ENCODE measurements around the gene OLAH.
A peak's percentile ranks its signal among the peaks of the same experiment; 100 is the strongest.

Gene OLAH

DNA sequence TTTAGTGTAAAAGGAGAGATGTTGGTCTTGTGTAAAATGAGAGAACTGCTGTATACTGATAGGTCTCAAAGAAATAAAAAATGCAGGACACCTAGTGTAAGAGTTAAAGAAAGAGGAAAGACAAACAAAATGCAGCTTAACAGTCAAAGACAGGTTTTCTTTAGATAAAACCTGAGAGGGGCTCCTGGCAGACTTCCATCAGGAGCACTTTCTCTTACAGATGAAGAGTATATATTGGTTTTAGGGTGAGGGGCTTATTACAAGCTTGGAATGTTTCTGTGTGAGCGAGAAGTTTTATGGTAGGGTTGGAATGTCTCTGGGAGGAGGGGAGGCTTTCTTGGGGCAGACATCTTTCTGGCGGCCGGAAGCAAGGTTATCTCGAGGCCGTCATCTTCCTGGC is 28.6 kb downstream of the OLAH start:
- DNase-seq = no peak

DNA sequence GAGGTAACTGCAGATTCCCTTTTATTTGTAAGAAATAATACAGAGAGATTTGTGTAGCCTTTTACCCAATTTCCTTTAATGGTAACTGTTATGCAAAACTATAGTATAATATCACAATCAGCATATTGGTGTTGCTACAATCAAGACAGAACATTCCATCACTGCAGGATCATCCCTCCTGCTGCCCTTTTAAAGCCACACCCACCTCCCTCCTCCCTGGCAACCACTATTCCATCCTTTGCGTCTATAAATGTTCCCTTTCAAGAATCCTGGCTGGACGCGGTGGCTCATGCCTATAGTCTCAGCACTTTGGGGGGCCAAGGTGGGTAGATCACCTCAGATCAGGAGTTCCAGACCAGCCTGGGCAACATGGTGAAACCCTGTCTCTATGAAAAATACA is 31.7 kb downstream of the OLAH start:
- no peak for DNase-seq

DNA sequence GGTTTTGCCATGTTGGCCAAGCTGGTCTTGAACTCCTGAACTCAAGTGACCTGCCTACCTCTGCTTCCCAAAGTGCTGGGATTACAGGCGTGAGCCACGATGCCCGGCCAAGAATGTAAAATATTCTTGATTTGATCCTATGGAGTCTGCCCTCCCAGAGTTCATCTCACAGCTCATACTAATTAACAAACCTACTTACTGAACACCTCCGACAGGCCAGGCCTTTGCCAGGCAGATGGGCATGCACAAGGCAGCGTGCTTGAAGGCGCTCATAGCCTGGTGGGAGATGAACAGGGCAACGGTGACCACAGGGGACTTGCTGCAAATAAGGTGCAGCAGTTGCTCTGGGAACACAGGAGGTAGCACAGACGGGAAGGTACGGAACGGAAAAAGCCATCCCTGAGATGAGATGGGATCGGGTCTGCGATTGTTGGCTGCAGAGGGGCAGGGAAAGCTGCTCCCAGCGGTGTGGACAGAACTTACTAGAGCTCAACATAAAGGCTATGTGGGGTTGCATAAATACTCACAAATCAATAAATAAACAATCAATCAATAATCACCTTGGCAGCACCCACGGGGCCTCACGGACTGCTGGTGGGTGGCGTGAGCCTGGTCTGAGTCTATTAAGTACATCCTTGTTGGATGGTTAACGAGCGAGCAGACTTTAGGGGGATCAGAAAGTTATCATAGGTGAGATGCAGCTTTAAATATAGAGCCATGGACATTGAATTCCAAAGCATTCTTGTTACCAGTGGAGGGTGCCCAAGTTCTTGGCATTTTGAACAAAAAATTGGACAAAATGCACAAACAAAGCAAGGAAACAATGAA is 40.1 kb downstream of the OLAH start:
- no peak for DNase-seq

DNA sequence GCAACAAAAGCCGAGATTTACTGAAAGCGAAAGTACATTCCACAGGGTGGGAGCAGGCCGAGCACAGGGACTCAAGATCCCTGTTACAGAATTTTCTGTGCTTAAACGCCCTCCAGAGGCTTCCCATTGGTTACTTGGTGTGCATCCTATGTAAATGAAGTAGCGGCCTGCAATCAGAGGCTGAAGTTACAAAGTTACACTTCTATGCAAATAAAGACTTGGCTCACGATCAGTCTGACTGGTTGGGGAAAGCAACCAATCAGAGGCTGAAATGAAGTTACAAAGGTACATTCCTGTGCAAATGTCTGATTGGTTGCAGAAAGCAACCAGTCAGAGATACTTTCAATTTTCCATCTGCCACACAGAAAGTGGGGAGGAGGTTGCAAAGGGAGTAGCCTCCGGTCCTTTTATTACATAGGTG is 40.8 kb downstream of the OLAH start:
- peak; percentile 9 for DNase-seq

DNA sequence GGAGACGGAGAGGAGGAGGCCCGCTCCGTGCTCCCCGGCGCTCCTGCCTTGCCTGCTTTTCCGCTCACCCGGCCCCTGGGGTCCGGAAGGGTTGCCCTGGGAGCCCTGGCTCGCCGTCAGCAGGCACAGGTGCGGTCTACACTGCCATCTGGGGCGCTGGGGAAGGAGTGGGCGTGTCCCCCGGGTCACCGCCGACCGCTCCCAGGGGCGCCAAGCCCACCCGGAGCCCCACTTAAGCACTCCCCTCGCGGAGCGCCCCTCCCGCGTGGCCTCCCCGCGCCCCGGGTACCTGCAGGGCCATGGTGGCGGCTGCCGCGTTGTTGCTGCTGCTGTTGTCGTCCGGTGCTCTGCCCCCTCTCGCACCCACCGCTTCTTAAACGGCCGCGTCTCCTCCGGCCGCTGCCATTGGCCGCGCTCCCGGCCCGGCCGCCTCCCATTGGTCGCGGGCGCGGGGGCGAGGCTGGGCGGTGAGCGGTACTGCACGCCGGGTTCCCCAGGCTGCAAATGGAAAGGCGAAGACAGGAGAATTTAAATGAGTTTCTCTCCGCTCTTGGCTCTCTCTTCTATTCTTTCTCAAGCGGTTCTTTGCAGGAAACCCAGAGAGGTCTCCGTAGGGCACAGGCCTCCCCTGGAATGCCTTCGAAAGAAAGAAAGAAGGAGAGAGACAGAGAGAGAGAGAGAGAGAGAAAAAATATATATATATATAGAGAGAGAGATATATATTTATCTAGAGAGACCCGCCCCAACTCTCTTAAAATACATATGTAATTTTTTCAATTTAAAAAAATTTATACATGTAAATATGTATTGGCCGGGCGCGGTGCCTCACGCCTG is 44.9 kb downstream of the OLAH start, which contains the start of gene ACBD7:
ACBD7 (minus strand) TSS at position 349 of the 834 bp plus-strand sequence; CDS start at position 301, 48 bp downstream.
- peak; percentile 80 for DNase-seq

DNA sequence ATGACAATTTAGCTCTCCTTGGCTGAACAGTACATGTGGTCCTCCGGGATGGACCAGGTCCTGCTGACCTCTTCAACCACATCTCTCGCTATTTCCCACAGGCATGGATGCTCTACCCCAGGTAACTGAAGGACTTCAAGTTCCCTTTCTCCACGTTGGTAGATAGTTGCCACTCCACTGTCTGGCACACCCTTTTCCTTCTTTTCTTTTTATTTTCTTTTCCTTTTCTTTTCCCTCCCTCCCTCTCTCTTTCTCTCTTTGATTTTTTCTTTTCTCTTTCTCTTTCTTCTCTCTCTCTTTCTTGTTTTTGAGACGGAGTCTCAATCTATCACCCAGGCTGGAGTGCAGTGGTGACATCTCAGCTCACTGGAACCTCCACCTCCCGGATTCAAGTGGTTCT is 47.7 kb downstream of the OLAH start:
- DNase-seq = no peak

DNA sequence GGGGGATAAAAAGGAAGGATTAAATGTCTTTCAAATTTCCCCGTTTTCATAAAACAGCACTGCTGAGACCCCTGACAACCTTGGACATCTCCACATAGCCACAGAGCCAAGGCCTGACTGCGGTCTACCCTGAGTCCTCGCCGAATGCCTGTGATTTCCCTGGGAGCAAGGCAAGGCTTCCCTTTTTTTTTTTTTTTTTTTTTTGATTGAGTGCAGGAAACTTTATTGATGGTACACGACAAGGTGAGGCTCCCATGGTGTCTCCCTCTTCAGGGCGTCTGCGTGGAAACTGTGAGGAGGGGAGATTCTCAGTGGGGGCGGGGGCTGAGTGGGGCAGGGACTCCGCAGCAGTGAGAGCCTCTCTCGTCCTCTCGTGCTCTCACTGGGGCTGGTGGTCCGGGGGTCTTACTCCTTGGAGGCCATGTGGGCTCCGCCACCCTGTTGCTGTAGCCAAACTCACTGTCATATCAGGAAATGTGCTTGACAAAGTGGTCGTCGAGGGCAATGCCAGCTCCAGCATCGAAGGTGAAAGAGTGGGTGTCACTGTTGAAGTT is 49.2 kb downstream of the OLAH start:
- no peak for DNase-seq

DNA sequence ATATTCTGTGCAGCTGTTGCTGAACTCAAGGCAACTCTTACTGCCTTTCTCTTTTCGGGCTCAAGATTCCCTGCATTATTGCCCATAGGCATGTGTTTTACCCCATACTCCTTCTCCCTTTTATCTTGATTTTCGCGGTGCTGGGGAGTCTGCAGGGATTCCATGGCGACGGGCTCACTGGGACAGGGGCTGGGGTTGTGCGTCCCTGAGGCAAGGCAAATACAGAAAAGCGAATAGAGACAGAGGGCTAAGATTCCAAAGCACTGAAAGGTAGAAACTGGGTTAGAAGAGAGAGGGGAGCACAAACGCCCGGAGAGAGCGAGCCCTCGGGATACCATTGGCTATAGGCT is 52.9 kb downstream of the OLAH start:
- DNase-seq = no peak

DNA sequence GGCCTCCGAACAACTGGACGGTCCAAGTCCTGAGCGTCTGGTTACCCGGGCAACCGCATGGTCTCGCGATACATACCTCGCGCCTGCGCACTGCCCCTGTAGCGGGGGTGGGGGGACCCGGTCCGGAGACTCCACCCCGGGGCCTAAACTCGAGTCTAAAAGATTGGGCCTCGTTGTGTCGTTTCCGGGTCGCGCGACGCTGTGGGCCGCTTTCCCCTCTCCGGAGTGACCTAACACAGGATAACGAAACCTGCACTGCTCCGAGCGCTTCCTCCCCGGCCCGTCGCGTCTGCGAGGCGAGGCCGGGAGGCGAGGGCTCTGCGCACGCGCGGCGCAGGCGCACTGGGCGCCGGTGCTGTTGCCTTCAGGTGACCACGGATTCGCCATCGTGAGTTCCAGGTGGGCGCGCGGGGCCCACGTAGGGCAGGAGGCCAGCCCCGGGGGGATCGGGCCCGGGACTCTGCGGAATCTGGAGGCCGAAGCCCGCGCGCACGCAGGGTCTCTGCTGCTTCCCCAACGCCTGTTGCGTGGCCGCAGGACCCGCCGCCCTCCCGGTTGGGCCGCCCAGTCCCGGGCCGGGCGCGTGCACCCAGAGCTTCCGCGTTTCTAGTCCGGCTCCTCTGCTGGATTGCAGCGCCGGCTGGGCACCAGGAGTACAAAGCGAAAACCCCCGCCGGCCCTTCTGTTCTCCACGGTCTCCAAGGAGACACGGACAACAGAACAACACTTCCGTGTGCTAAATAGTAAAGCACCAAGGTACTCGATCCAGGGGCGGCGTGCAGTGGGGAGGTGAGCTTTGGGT is 53.5 kb downstream of the OLAH start, which contains the start of gene RPP38:
RPP38 (plus strand) TSS at position 345 of the 802 bp plus-strand sequence. CDS start 5,960 bp downstream, outside the sequence.
- DNase-seq = peak; percentile 98

DNA sequence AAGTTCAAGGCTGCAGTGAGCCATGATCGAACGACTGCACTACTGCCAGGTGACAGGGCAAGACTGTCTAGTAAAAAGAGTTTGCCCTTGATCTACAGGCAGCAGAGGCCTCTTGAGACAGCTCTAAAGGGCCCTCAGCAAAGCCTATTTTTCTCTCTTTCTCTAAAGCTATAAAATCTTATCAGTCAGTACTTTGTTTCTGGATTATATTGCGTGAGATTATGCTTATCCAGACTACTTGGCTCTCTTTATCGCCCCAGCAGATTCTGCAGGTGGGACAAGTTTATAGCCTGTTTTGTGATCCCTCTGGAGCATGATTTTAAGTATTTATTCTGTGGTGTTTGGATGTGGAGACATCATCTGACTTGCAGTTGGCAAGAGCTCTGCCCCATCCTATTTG is 56.1 kb downstream of the OLAH start:
- DNase-seq = no peak

DNA sequence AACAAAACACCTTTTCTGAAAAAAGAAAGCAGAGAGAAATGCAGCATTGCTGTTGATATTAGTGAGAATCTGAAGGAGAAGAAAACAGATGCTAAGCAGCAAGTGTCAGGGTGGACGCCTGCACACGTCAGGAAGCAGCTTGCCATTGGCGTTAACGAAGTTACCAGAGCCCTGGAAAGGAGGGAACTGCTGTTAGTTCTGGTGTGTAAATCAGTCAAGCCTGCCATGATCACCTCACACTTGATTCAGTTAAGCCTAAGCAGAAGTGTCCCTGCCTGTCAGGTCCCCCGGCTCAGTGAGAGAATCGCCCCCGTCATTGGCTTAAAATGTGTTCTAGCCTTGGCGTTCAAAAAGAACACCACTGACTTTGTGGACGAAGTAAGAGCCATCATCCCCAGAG is 59.8 kb downstream of the OLAH start:
- DNase-seq = no peak

DNA sequence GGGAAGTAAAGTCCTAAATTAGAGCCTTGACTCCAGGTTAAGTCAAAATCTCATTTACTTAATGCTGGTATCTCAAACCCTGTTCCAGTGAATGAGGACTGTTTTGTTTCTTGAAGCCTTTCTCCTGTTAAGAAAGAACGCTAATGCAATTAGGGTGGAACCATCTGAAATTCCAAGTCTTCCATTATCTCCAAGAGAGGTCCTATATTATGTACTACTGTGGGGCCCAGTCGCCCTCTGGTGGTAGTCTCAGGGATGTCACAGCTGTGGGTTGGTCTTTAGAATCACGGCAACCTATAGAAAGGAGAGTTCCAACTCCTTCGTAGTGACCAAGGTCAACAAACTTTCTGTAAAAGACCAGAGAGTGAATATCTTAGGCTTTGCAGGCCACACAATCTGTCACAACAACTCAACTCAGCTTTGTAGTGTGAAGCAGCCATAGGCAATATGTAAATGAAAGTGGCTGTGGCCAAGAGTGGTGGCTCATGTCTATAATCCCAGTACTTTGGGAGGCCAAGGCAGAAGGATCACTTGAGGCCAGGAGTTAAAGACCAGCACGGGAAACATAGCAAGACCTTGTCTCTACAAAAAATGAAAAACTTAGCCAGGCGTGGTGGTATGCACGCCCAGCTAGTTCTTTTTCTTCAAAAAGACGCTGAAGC is 62.7 kb downstream of the OLAH start:
- peak; percentile 68 for DNase-seq

DNA sequence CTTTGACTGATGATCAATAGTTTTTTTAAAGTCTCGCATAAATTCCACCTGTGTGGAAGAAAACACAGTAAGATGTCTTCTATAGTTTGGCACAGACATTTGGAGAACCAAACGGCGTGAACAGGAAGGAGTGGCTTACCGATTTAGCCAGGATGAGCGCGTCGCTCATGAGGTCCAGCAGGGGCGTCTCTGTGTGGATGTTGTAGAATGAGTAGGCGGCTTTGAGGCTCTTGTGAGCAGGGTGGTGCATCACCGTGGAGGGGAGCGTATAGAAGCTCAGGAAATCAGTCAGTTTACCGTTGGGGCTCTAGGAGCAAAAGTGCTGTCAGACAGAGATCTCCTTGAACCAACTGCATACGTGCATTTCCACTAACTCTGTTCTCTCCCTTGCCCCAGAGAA is 68.9 kb downstream of the OLAH start:
- DNase-seq = peak; percentile 16

DNA sequence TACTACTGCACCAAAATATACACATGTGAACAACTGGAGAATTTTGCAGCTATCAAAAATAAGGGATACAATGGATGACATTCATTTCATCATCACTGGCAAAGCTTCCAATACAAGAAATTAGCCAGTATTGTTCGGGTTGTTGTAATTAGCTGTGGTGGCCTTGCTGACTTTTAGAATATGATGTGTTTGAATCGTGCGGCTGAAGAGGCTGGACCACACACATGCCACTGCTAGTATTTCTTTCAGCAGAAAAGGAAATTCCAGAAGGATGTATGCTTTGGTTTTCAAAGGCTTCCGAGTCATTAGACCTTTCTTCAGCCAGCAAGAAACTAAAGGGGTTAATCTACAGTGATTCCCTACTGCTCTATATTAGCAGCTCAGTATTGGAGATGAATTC is 70.0 kb downstream of the OLAH start:
- DNase-seq = no peak

DNA sequence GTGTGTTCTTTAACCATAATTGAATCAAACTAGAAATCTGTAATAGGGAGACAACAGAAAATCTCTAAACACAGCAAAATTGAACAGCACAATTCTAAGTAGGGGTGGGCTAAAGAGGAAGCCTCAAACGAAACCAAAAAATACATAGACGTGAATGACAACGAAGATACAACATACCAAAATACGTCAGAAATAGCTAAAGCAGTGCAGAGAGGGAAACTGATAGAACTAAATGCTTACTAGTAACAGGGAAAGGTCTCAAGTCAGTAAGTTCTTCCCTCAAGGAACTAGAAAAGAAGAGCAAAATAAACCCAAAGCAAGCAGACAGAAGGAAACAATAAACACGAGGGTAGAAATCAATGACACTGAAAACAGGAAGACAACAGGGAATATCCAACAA is 72.5 kb downstream of the OLAH start:
- no peak for DNase-seq

DNA sequence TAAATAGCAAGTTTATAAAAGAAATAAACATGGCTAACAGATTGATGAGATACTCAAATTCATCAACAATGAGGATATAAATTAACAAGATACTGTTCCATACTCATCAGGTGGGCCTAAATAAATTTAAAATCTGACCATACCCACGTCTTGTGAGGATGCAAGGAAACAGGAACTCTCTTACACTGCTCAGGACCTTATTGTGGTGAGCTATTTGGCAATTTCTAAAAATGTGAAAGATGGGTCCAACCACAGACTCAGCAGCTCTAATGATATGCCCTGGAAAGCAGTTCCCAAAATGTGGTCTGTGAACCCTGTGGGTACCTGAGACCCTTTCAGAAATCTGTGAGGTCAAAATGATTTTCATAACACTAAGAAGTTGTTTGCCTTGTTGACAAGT is 74.9 kb downstream of the OLAH start:
- no peak for DNase-seq

DNA sequence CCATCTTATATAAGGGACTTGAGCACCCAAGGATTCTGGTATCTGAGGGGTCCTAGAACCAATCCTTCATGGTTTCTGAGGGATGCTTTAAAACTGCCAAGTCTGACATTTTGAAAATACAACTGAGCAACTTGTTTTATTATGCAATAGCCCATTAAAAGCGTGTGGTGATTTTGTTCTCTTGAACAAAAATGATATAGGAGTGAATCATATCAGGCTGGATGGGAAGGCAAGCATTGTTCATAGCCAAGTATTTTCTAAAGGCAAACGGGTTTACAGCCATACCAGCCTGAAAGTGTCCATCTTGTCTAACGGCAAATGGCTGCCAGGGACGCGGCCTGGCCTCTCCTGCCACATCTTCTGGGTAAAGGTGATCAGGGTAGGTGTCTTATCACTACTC is 76.8 kb downstream of the OLAH start:
- DNase-seq = no peak

DNA sequence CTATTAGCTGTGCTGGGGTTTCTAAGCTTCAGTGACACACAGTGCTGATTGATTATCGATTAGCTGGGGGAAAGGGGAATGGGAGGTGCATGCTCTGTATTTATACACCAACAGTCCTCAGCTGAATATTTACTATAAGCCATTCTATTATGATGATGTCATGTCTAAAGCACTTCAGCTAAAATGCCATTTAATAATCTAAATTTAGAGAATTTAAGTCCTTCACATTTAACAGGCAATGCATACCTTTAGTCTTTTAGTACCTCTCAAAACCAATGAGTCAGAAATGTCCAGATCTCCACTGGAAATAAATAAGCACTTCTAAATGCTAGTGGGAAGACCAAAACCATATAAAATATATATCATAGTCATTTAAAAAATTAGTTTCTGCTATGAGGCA is 78.0 kb downstream of the OLAH start:
- no peak for DNase-seq

DNA sequence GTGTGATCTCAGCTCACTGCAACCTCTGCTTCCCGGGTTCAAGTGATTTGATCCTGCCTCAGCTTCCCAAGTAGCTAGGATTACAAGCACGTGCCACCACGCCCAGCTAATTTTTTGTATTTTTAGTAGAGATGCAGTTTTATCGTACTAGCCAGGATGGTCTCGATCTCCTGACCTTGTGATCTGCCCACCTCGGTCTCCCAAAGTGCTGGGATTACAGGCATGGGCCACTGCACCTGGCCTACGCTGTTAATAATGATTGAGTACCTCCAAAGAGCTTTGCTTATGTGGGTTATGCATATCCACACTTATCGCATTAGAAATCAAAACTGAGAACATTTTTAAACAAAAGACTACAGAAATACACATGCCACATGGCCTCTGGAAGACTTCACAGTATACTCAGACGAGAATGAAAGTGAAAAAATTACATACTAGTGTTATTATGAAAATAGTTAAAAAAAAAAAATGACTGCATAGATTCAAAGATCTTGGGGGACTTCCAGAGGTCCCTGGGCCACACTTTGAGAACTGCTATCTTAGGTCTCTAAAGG is 78.8 kb downstream of the OLAH start:
- peak; percentile 43 for DNase-seq
